Measurements from ENCODE around the gene POU2F2.
A peak's percentile ranks its signal among the peaks of the same experiment; 100 is the strongest.

POU2F2 gene

GRCh38 chr19:42169486-42170413, 37.5 kb upstream of the POU2F2 start:
- H3K27me3 ChIP-seq (ENCODE audit: control insufficient read depth, insufficient read depth, low read length): peaks cover 18% of the 10 kb centered on the region
- no peak overlapping the region for H3K4me3 ChIP-seq (ENCODE audit: low read depth, low read length)

GRCh38 chr19:42168206-42168605, 36.0 kb upstream of the POU2F2 start:
- peaks cover 5% of the 10 kb centered on the region for H3K27me3 ChIP-seq (ENCODE audit: control insufficient read depth, insufficient read depth, low read length)
- H3K9me3 ChIP-seq (ENCODE audit: control insufficient read depth, insufficient read depth, low read length): no peaks in the 10 kb centered on the region
- H3K36me3 ChIP-seq (ENCODE audit: control insufficient read depth, insufficient read depth, low read length): no peaks in the 10 kb centered on the region
- no peak overlapping the region for H3K9ac ChIP-seq (ENCODE audit: low read depth, low read length)
- no peaks in the 10 kb centered on the region for H3K4me1 ChIP-seq (ENCODE audit: control insufficient read depth, insufficient read depth, low read length)
- no peak overlapping the region for H3K4me3 ChIP-seq (ENCODE audit: low read depth, low read length)

More at GRCh38 chr19:42169486-42170413, 37.5 kb upstream of the POU2F2 start:
- Histone ChIP-seq H3K9ac (ENCODE audit: low read depth, low read length) (no peak overlapping the region), H3K36me3 (ENCODE audit: control insufficient read depth, insufficient read depth, low read length) (no peaks in the 10 kb centered on the region), H3K4me1 (ENCODE audit: control insufficient read depth, insufficient read depth, low read length) (peaks cover under 1% of the 10 kb centered on the region), H3K9me3 (ENCODE audit: control insufficient read depth, insufficient read depth, low read length) (no peaks in the 10 kb centered on the region)

GRCh38 chr19:42166316-42166715, 34.1 kb upstream of the POU2F2 start:
- H3K27me3 ChIP-seq (ENCODE audit: control insufficient read depth, insufficient read depth, low read length): peaks cover 8% of the 10 kb centered on the region
- H3K4me3 ChIP-seq (ENCODE audit: low read depth, low read length): no peak overlapping the region
- H3K36me3 ChIP-seq (ENCODE audit: control insufficient read depth, insufficient read depth, low read length): no peaks in the 10 kb centered on the region
- H3K9me3 ChIP-seq (ENCODE audit: control insufficient read depth, insufficient read depth, low read length): no peaks in the 10 kb centered on the region
- no peak overlapping the region for H3K9ac ChIP-seq (ENCODE audit: low read depth, low read length)
- H3K4me1 ChIP-seq (ENCODE audit: control insufficient read depth, insufficient read depth, low read length): no peaks in the 10 kb centered on the region

- H3K9ac ChIP-seq (ENCODE audit: low read depth, low read length): no peak overlapping the region
Observed at GRCh38 chr19:42165146-42165545, 32.9 kb upstream of the POU2F2 start.

GRCh38 chr19:42161616-42162263, 29.5 kb upstream of the POU2F2 start:
- no peaks in the 10 kb centered on the region for H3K36me3 ChIP-seq (ENCODE audit: control insufficient read depth, insufficient read depth, low read length)

More at GRCh38 chr19:42165146-42165545, 32.9 kb upstream of the POU2F2 start:
- Histone ChIP-seq H3K4me1 (ENCODE audit: control insufficient read depth, insufficient read depth, low read length) (no peaks in the 10 kb centered on the region), H3K9me3 (ENCODE audit: control insufficient read depth, insufficient read depth, low read length) (no peaks in the 10 kb centered on the region), H3K4me3 (ENCODE audit: low read depth, low read length) (no peak overlapping the region), H3K27me3 (ENCODE audit: control insufficient read depth, insufficient read depth, low read length) (peaks cover 13% of the 10 kb centered on the region), H3K36me3 (ENCODE audit: control insufficient read depth, insufficient read depth, low read length) (no peaks in the 10 kb centered on the region)

GRCh38 chr19:42159942-42160341, 27.7 kb upstream of the POU2F2 start:
- H3K36me3 ChIP-seq (ENCODE audit: control insufficient read depth, insufficient read depth, low read length): no peaks in the 10 kb centered on the region
- H3K4me3 ChIP-seq (ENCODE audit: low read depth, low read length): no peak overlapping the region
- H3K27me3 ChIP-seq (ENCODE audit: control insufficient read depth, insufficient read depth, low read length): peaks cover 21% of the 10 kb centered on the region
- H3K9ac ChIP-seq (ENCODE audit: low read depth, low read length): no peak overlapping the region
- H3K9me3 ChIP-seq (ENCODE audit: control insufficient read depth, insufficient read depth, low read length): no peaks in the 10 kb centered on the region
- peaks cover 7% of the 10 kb centered on the region for H3K4me1 ChIP-seq (ENCODE audit: control insufficient read depth, insufficient read depth, low read length)

More at GRCh38 chr19:42161616-42162263, 29.5 kb upstream of the POU2F2 start:
- no peaks in the 10 kb centered on the region for H3K9me3 ChIP-seq (ENCODE audit: control insufficient read depth, insufficient read depth, low read length)
- no peak overlapping the region for H3K9ac ChIP-seq (ENCODE audit: low read depth, low read length)
- no peak overlapping the region for H3K4me3 ChIP-seq (ENCODE audit: low read depth, low read length)
- no peaks in the 10 kb centered on the region for H3K4me1 ChIP-seq (ENCODE audit: control insufficient read depth, insufficient read depth, low read length)
- H3K27me3 ChIP-seq (ENCODE audit: control insufficient read depth, insufficient read depth, low read length): peaks cover 13% of the 10 kb centered on the region

GRCh38 chr19:42158926-42159325, 26.7 kb upstream of the POU2F2 start:
- peaks cover 22% of the 10 kb centered on the region for H3K27me3 ChIP-seq (ENCODE audit: control insufficient read depth, insufficient read depth, low read length)
- no peak overlapping the region for H3K4me3 ChIP-seq (ENCODE audit: low read depth, low read length)
- no peak overlapping the region for H3K9ac ChIP-seq (ENCODE audit: low read depth, low read length)
- H3K4me1 ChIP-seq (ENCODE audit: control insufficient read depth, insufficient read depth, low read length): peaks cover 12% of the 10 kb centered on the region
- no peaks in the 10 kb centered on the region for H3K9me3 ChIP-seq (ENCODE audit: control insufficient read depth, insufficient read depth, low read length)
- H3K36me3 ChIP-seq (ENCODE audit: control insufficient read depth, insufficient read depth, low read length): no peaks in the 10 kb centered on the region

- Histone ChIP-seq H3K4me1 (ENCODE audit: control insufficient read depth, insufficient read depth, low read length) (peaks cover 16% of the 10 kb centered on the region), H3K36me3 (ENCODE audit: control insufficient read depth, insufficient read depth, low read length) (no peaks in the 10 kb centered on the region), H3K9ac (ENCODE audit: low read depth, low read length) (no peak overlapping the region), H3K9me3 (ENCODE audit: control insufficient read depth, insufficient read depth, low read length) (no peaks in the 10 kb centered on the region), H3K27me3 (ENCODE audit: control insufficient read depth, insufficient read depth, low read length) (peaks cover 19% of the 10 kb centered on the region), H3K4me3 (ENCODE audit: low read depth, low read length) (no peak overlapping the region)
Observed at GRCh38 chr19:42156571-42156970, 24.3 kb upstream of the POU2F2 start.

- Histone ChIP-seq H3K9ac (ENCODE audit: low read depth, low read length) (peak overlapping the region; percentile 2), H3K27me3 (ENCODE audit: control insufficient read depth, insufficient read depth, low read length) (peaks cover 16% of the 10 kb centered on the region), H3K4me3 (ENCODE audit: low read depth, low read length) (no peak overlapping the region), H3K36me3 (ENCODE audit: control insufficient read depth, insufficient read depth, low read length) (no peaks in the 10 kb centered on the region), H3K9me3 (ENCODE audit: control insufficient read depth, insufficient read depth, low read length) (no peaks in the 10 kb centered on the region), H3K4me1 (ENCODE audit: control insufficient read depth, insufficient read depth, low read length) (peaks cover 16% of the 10 kb centered on the region)
Observed at GRCh38 chr19:42155796-42156195, 23.6 kb upstream of the POU2F2 start.

- no peaks in the 10 kb centered on the region for H3K36me3 ChIP-seq (ENCODE audit: control insufficient read depth, insufficient read depth, low read length)
- H3K27me3 ChIP-seq (ENCODE audit: control insufficient read depth, insufficient read depth, low read length): peaks cover 14% of the 10 kb centered on the region
- H3K4me1 ChIP-seq (ENCODE audit: control insufficient read depth, insufficient read depth, low read length): peaks cover 21% of the 10 kb centered on the region
- H3K9me3 ChIP-seq (ENCODE audit: control insufficient read depth, insufficient read depth, low read length): no peaks in the 10 kb centered on the region
- H3K4me3 ChIP-seq (ENCODE audit: low read depth, low read length): no peak overlapping the region
- no peak overlapping the region for H3K9ac ChIP-seq (ENCODE audit: low read depth, low read length)
Observed at GRCh38 chr19:42154471-42155323, 22.5 kb upstream of the POU2F2 start.

- Histone ChIP-seq H3K27me3 (ENCODE audit: control insufficient read depth, insufficient read depth, low read length) (peaks cover 14% of the 10 kb centered on the region), H3K36me3 (ENCODE audit: control insufficient read depth, insufficient read depth, low read length) (no peaks in the 10 kb centered on the region), H3K4me3 (ENCODE audit: low read depth, low read length) (no peak overlapping the region), H3K9ac (ENCODE audit: low read depth, low read length) (no peak overlapping the region), H3K9me3 (ENCODE audit: control insufficient read depth, insufficient read depth, low read length) (no peaks in the 10 kb centered on the region), H3K4me1 (ENCODE audit: control insufficient read depth, insufficient read depth, low read length) (peaks cover 24% of the 10 kb centered on the region)
Observed at GRCh38 chr19:42153672-42154433, 21.6 kb upstream of the POU2F2 start.
